ENCODE measurements around the gene SCARB1.

DNA sequence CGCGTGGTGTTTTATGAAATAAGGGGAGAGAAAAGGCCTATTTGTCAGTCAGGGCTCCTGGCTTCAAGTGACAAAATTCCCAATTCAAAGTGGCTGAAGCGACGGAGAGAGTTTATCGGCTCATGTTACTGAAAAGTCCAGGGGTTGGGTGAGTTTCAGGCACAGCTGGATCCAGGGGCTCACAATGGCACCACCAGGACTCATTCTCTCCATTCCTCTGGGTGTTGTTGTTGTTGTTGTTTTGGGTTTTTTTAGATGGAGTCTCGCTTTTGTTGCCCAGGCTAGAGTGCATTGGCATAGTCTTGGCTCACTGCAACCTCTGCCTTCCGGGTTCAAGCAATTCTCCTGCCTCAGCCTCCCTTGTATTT is 119.4 kb downstream of the SCARB1 start:
- TF ChIP-seq CTCF (IDR thresholded peaks at IDR 0.05; ENCODE audit: low read depth, low read length, poor library complexity, severe bottlenecking) (no peak), EZH2phosphoT487 (IDR thresholded peaks at IDR 0.05; ENCODE audit: borderline replicate concordance, low read length) (no peak)
